GM12878 (cell line): ENCODE data around the gene CAMK2N2.

ENCODE experiments used
- FOS ChIP-seq: IDR thresholded peaks from 3 replicates; pipeline ENCODE4 v1.6.1; 2011; ENCODE audit warnings: borderline replicate concordance; ENCODE audit not compliant: insufficient read length; ENCODE audit errors: extremely low read depth
- HDGF ChIP-seq: fragments of 450-650 bp; IDR thresholded peaks from 2 replicates; pipeline ENCODE4 v1.6.1; 2016; ENCODE audit warnings: antibody characterized with exemption
- PAX5 ChIP-seq: IDR thresholded peaks from 2 replicates; pipeline ENCODE4 v1.6.1; 2011; ENCODE audit warnings: low read depth, low read length, borderline replicate concordance
- PBX3 ChIP-seq: IDR thresholded peaks from 2 replicates; pipeline ENCODE4 v1.6.1; 2011; ENCODE audit warnings: mild to moderate bottlenecking, low read depth, low read length, moderate library complexity; ENCODE audit not compliant: insufficient replicate concordance
- POLR2AphosphoS2 ChIP-seq: IDR thresholded peaks from 2 replicates; pipeline ENCODE4 v1.6.1; 2011; ENCODE audit warnings: low read depth, mild to moderate bottlenecking, low read length, improper control_type of control experiment, moderate library complexity
- RCOR1 ChIP-seq: conservative IDR thresholded peaks from 2 replicates; pipeline ENCODE4 v1.6.1; 2012; ENCODE audit warnings: low read depth, low read length, improper control_type of control experiment
- SIN3A ChIP-seq: IDR thresholded peaks from 2 replicates; pipeline ENCODE4 v1.6.1; 2012; ENCODE audit warnings: low read depth, low read length, improper control_type of control experiment
- SPI1 ChIP-seq: IDR thresholded peaks from 2 replicates; pipeline ENCODE4 v1.6.1; 2011; ENCODE audit warnings: low read depth, mild to moderate bottlenecking, low read length, moderate library complexity, borderline replicate concordance; ENCODE audit not compliant: insufficient read depth
- USF2 ChIP-seq: IDR thresholded peaks from 2 replicates; pipeline ENCODE4 v1.6.1; 2011; ENCODE audit warnings: low read depth, low read length, improper control_type of control experiment, borderline replicate concordance
- YY1 ChIP-seq: IDR thresholded peaks from 2 replicates; pipeline ENCODE4 v1.6.1; 2011; ENCODE audit warnings: low read depth, mild to moderate bottlenecking, low read length
- ZBED1 ChIP-seq: IDR thresholded peaks from 2 replicates; pipeline ENCODE4 v1.6.1; 2016; ENCODE audit warnings: borderline replicate concordance
- TF ChIP-seq, protein P1 (sequence below), 3 experiments: IDR thresholded peaks in 2 of 3; conservative IDR thresholded peaks in 1 of 3; 2 replicates each; pipeline ENCODE4 v1.5.1; 2011; ENCODE audit warnings: low read depth in 3 of 3, low read length in 3 of 3, mild to moderate bottlenecking in 3 of 3, control low read depth in 2 of 3, moderate library complexity in 2 of 3, inconsistent platforms in 1 of 3, mixed read lengths in 1 of 3; ENCODE audit not compliant: control insufficient read depth in 2 of 3, insufficient read depth in 1 of 3; ENCODE audit errors: extremely low read depth in 1 of 3

DNA sequence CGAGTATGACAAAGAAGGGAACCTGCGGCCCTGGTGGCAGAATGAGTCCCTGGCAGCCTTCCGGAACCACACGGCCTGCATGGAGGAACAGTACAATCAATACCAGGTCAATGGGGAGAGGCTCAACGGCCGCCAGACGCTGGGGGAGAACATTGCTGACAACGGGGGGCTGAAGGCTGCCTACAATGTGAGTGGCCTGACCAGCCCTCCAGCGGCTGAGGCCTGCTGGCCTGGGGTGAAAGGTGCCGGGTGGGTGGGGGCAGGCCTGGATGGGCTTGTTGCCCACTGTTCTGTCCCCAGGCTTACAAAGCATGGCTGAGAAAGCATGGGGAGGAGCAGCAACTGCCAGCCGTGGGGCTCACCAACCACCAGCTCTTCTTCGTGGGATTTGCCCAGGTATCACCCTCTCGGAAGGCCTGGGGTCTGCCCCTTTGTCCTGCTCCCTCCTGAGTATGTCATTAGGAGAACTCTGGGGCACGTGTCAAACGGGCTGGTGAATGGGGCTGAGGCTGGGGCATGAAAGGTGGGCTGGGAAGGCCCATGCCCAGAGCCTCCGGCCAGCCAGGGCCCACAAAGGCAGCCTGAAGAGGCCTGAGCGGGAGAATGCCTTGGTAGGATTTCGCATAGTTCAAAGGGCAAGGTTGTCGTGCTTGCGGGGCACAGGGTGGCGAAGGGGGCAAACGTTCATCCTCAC, 29.8 kb upstream of the CAMK2N2 start:
- no peak for TF ChIP-seq RCOR1
- TF ChIP-seq PAX5: no peak
- no peak for TF ChIP-seq POLR2AphosphoS2
- TF ChIP-seq, protein P1, sequence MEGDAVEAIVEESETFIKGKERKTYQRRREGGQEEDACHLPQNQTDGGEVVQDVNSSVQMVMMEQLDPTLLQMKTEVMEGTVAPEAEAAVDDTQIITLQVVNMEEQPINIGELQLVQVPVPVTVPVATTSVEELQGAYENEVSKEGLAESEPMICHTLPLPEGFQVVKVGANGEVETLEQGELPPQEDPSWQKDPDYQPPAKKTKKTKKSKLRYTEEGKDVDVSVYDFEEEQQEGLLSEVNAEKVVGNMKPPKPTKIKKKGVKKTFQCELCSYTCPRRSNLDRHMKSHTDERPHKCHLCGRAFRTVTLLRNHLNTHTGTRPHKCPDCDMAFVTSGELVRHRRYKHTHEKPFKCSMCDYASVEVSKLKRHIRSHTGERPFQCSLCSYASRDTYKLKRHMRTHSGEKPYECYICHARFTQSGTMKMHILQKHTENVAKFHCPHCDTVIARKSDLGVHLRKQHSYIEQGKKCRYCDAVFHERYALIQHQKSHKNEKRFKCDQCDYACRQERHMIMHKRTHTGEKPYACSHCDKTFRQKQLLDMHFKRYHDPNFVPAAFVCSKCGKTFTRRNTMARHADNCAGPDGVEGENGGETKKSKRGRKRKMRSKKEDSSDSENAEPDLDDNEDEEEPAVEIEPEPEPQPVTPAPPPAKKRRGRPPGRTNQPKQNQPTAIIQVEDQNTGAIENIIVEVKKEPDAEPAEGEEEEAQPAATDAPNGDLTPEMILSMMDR (IDR thresholded peaks at IDR 0.05 in 2 of 3, conservative IDR thresholded peaks at IDR 0.05 in 1 of 3; ENCODE audit: control insufficient read depth in 2 of 3, extremely low read depth in 1 of 3, insufficient read depth in 1 of 3, low read depth in 3 of 3, low read length in 3 of 3): no peak
- no peak for TF ChIP-seq PBX3
- no peak for TF ChIP-seq SPI1
- TF ChIP-seq FOS: no peak
- no peak for TF ChIP-seq SIN3A
- TF ChIP-seq USF2: no peak
- no peak for TF ChIP-seq YY1
- no peak for TF ChIP-seq HDGF
- no peak for TF ChIP-seq ZBED1
